ENCODE measurements around the gene MRPL51. TPM values are rescaled to one million over a fixed set of nuclear protein-coding genes. Genes with fewer than 3 reads are reported as not detected.
A peak's percentile ranks its signal among the peaks of the same experiment; 100 is the strongest.

The MRPL51 gene
- total and polyA plus RNA-seq, 2 of the 8 experiments (the other 6 are each of a cell fraction or from before 2014, with no cell fraction given) = 119 to 331 TPM

GRCh38 chr12:6532051-6532926 is 39.2 kb upstream of the MRPL51 start:
- H4K20me1 ChIP-seq (replicated peaks in 1 of 2; ENCODE audit: control insufficient read depth in 1 of 2, insufficient read depth in 2 of 2, low read length in 2 of 2) = peaks cover 5 to 16% of the 10 kb centered on the region in 2 experiments
- H4K8ac ChIP-seq (ENCODE audit: extremely low read depth, insufficient read depth, low read length) = no peak overlapping the region
- peak overlapping the region; percentile 90 to 91 for H3K4me2 ChIP-seq (ENCODE audit: insufficient read depth in 1 of 2, low read depth in 2 of 2, low read length in 2 of 2)
- 46% methylated on average over 20 of the region's 20 CpGs; no CpG with 5 or more reads in 1 of the 2 experiments for WGBS, 2 experiments (ENCODE audit: extremely low coverage in 1 of 2, insufficient coverage in 1 of 2, insufficient read length in 1 of 2, insufficient replicate concordance in 2 of 2, low coverage in 1 of 2, low lambda C conversion rate in 2 of 2, missing lambda C conversion rate in 1 of 2)
- H3K4ac ChIP-seq (replicated peaks; ENCODE audit: insufficient read length, low read depth, low read length) = no peak overlapping the region
- H2AK5ac ChIP-seq (ENCODE audit: low read depth, low read length) = peak overlapping the region; percentile 56; the same call in 1 of the 2 replicates
- H3K18ac ChIP-seq (ENCODE audit: extremely low read depth, low read length) = peak overlapping the region; percentile 65; the same call in 1 of the 2 replicates
- H3K4me1 ChIP-seq (replicated peaks in 1 of 4; ENCODE audit: control insufficient read depth in 3 of 4, insufficient read depth in 4 of 4, low read length in 3 of 4) = peaks cover 0 to 19% (median 16%) of the 10 kb centered on the region in 4 experiments; a peak in 6 of 7 replicates
- no peak overlapping the region for H2BK120ac ChIP-seq (replicated peaks; ENCODE audit: low read depth, low read length)
- peak overlapping the region; percentile 83 to 98 (median 90); a peak in 7 of 8 replicates for H3K4me3 ChIP-seq (ENCODE audit: extremely low read depth in 1 of 4, insufficient read depth in 2 of 4, low read depth in 3 of 4, low read length in 4 of 4)
- H3K79me2 ChIP-seq (ENCODE audit: control insufficient read depth in 1 of 2, insufficient read depth in 2 of 2, low read length in 2 of 2) = peaks cover 3 to 28% of the 10 kb centered on the region in 2 experiments; a peak in 3 of 4 replicates
- H2BK12ac ChIP-seq (ENCODE audit: low read depth, low read length) = peak overlapping the region; percentile 87
- no peak for FAIRE-seq
- peak overlapping the region; percentile 100 for H2BK5ac ChIP-seq (ENCODE audit: low read depth, low read length)
- no peaks in the 10 kb centered on the region; the same call in 1 of the 2 replicates for H3K79me1 ChIP-seq (ENCODE audit: low read depth, low read length)
- H3K36me3 ChIP-seq (ENCODE audit: control insufficient read depth in 2 of 4, insufficient read depth in 4 of 4, low read length in 3 of 4) = peaks cover 50 to 67% (median 58%) of the 10 kb centered on the region in 4 experiments
- ChIA-PET CTCF (ENCODE audit: partially characterized antibody) (interaction anchor here (0.7 to 3.4 kb wide), 13 partner anchors 8 to 72 kb away, joined by 3 to 17 read pairs (median 3); partner anchors contain the start of genes MRPL51 and NOP2), POLR2A (ENCODE audit: partially characterized antibody) (interaction anchor here (0.6 to 14.8 kb wide), 40 partner anchors 7 to 1385 kb away, joined by 3 to 188 read pairs (median 4); partner anchors contain the start of genes GAPDH, IFFO1, MRPL51 and NOP2)
- H4K91ac ChIP-seq (replicated peaks; ENCODE audit: insufficient read length, low read length) = no peak overlapping the region
- peak overlapping the region; percentile 20 for H3K56ac ChIP-seq (replicated peaks; ENCODE audit: insufficient read length, low read depth, low read length)
- peak overlapping the region; percentile 98 for H3K27ac ChIP-seq (ENCODE audit: low read depth, low read length)
- H3K14ac ChIP-seq (ENCODE audit: insufficient read length) = no peak overlapping the region
- no peak overlapping the region for H4K5ac ChIP-seq (ENCODE audit: insufficient read length, low read depth, low read length)
- H3K9me3 ChIP-seq (ENCODE audit: insufficient read depth in 2 of 2, low read depth in 1 of 2, low read length in 1 of 2) = no peaks in the 10 kb centered on the region
- H2BK20ac ChIP-seq (ENCODE audit: low read length) = no peak overlapping the region
- peak in 1 of 2 experiments; percentile 62 for DNase-seq (ENCODE audit: low read depth in 1 of 2, low spot score in 2 of 2)
- H3K27me3 ChIP-seq (replicated peaks in 1 of 4; ENCODE audit: control insufficient read depth in 3 of 4, extremely low read depth in 1 of 4, insufficient read depth in 3 of 4, low read length in 3 of 4) = no peaks in the 10 kb centered on the region
- peak overlapping the region in 3 of 4 experiments; percentile 9 to 17 (median 16); a peak in 3 of 7 replicates for H3K9ac ChIP-seq (replicated peaks in 1 of 4; ENCODE audit: extremely low read depth in 1 of 4, low read depth in 3 of 4, low read length in 3 of 4)
- H2BK15ac ChIP-seq (ENCODE audit: low read length) = peak overlapping the region; percentile 96; the same call in 1 of the 2 replicates
- H2AFZ ChIP-seq (ENCODE audit: low read length) = no peak overlapping the region
- no peak overlapping the region for H3K23ac ChIP-seq (ENCODE audit: insufficient read length)
- peaks cover 16% of the 10 kb centered on the region for H3K23me2 ChIP-seq (ENCODE audit: low read depth, low read length)
- TF ChIP-seq SAP30 (IDR thresholded peaks at IDR 0.05; ENCODE audit: insufficient read depth, insufficient replicate concordance, low read length) (peak; percentile 70), MAX (IDR thresholded peaks at IDR 0.05) (no peak), MAFK (IDR thresholded peaks at IDR 0.05; ENCODE audit: low read depth, low read length) (peak; percentile 74), GTF2F1 (IDR thresholded peaks at IDR 0.05; ENCODE audit: borderline replicate concordance, low read depth, low read length) (no peak), TAF7 (optimal IDR thresholded peaks at IDR 0.05; ENCODE audit: borderline replicate concordance, low read depth, low read length) (peak; percentile 6), RXRA (IDR thresholded peaks at IDR 0.05; ENCODE audit: insufficient read depth, low read depth, low read length) (no peak), TAF1 (IDR thresholded peaks at IDR 0.05; ENCODE audit: low read depth, low read length) (peak; percentile 4; the same call in 1 of the 2 replicates), TBP (IDR thresholded peaks at IDR 0.05; ENCODE audit: low read depth, low read length) (no peak), CREB1 (IDR thresholded peaks at IDR 0.05) (peak; percentile 55; the same call in 1 of the 2 replicates), FOSL1 (IDR thresholded peaks at IDR 0.05; ENCODE audit: insufficient read depth, low read depth, low read length) (no peak), POLR2A (IDR thresholded peaks at IDR 0.05; ENCODE audit: control extremely low read depth in 1 of 2, low read depth in 2 of 2, low read length in 2 of 2) (no peak)

All from H1 (cell line).